Activated naive CD4-positive, alpha-beta T cell treated with anti-CD3 and anti-CD28 coated beads, Interleukin-2, amount 50 U/mL, for 24 hours (primary cell): Measurements from ENCODE around the gene DTNA.
A peak's percentile ranks its signal among the peaks of the same experiment; 100 is the strongest.
"Not testable (repeated sequence)": the region's sequence is repeated elsewhere in the genome, so short reads cannot be mapped to it uniquely, and the experiment has no call there.

Source experiments
- H3K27ac Mint-ChIP-seq: one replicate; pipeline ENCODE4 v1.8.0; 2021; ENCODE audit warnings: mild to moderate bottlenecking, mixed read lengths
- H3K27me3 Mint-ChIP-seq: one replicate; pipeline ENCODE4 v1.8.0; 2021; ENCODE audit warnings: mixed read lengths
- H3K36me3 Mint-ChIP-seq: one replicate; pipeline ENCODE4 v1.8.0; 2021; ENCODE audit warnings: mixed read lengths
- H3K4me1 Mint-ChIP-seq: one replicate; pipeline ENCODE4 v1.8.0; 2021; ENCODE audit warnings: mixed read lengths
- H3K4me3 Mint-ChIP-seq: one replicate; pipeline ENCODE4 v1.8.0; 2021; ENCODE audit warnings: mild to moderate bottlenecking, mixed read lengths
- H3K9me3 Mint-ChIP-seq: one replicate; pipeline ENCODE4 v1.8.0; 2021; ENCODE audit warnings: mixed read lengths

DTNA gene

DNA sequence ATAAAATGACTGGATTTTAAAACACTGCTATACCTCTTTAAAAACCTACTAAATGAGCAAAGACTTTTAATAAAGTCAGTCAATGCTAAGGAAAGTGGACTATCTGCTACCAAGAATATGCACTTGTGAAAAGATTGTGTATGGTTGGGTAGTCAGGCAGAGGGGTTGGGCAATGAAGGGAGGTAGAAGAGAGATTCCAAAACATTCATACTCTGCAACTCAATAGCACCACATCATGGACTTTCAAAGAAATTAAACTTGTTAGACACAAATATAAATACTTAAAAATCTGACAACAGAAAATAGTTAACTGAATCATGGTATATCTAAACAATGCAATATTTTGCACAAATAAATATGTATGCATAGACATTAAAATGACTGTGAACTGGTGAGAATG, 191.2 kb downstream of the DTNA start:
- Mint-ChIP-seq H3K9me3 (no peaks in the 10 kb centered on the region), H3K36me3 (no peaks in the 10 kb centered on the region), H3K4me3 (no peak overlapping the region), H3K27ac (no peak overlapping the region), H3K4me1 (no peaks in the 10 kb centered on the region), H3K27me3 (no peaks in the 10 kb centered on the region)

DNA sequence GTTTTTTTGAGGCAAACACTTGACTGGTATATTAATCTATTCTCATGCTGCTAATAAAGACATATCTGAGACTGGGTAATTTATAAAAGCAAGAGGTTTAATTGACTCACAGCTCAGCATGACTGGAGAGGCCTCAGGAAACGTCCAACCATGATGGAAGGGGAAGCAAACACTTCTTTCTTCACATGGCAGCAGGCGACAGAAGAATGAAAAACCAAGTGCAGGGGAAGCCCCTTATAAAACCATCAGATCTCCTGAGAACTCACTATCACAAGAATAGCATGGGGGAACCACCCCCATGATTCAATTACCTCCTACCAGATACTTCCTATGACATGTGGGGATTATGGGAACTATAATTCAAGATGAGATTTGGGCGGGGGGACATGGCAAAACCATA, 194.9 kb downstream of the DTNA start:
- Mint-ChIP-seq H3K9me3 (peaks cover 6% of the 10 kb centered on the region), H3K4me3 (no peak overlapping the region), H3K27me3 (no peaks in the 10 kb centered on the region), H3K27ac (no peak overlapping the region), H3K4me1 (peaks cover 8% of the 10 kb centered on the region), H3K36me3 (peaks cover 2% of the 10 kb centered on the region)

DNA sequence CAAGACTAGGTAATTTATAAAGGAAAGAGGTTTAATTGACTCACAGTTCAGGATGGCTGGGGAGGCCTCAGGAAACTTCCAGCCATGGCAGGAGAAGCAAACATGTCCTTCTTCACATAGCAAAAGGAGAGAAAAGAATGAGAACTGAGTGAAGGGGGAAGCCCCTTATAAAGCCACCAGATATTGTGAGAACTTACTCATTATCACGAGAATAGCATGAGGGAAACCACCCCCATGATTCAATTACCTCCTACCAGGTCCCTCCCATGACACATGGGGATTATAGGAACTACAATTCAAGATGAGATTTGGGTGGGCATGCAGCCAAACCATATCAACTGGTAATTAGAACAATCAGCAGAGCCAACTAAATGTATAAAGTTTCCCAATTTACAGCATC, 196.9 kb downstream of the DTNA start:
- H3K27ac Mint-ChIP-seq: peak overlapping the region; percentile 24
- H3K9me3 Mint-ChIP-seq, H3K36me3 Mint-ChIP-seq, H3K4me3 Mint-ChIP-seq, H3K4me1 Mint-ChIP-seq, H3K27me3 Mint-ChIP-seq: not testable (repeated sequence)

DNA sequence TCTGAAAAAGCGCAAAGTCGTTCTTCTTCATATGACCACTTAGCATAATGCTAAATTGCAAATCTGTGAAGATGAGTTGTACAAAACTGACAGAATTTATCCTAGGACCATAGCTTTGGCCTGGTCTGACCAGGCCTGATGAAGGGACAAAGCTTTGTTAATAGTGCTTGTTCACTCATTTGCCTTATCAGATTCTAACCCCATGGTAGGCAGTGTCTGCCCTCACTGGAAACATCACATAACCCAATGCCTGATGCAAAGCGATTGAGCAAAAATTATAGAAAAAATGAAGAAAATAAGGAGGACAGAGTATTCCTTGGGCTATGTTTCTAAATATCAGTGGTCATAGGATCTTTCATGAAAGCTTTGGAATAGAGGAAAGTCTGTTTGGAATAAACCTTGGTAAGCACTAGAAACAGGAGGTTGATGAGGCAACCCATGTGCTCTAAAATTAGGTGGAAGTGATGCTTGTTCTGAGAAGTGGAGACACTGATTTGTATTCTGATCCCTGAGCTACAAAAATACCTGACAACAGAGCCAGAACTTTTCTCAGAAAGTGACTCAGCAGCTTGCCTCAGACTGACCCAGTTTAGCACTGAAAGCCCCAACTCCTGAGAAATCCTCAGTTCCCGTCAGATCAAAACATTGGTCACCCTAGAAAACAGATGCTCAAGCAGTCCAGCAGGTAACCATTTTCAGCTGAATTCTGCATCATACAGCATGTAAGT, 199.7 kb downstream of the DTNA start:
- Mint-ChIP-seq H3K27ac (no peak overlapping the region), H3K36me3 (peaks cover 2% of the 10 kb centered on the region), H3K4me1 (peaks cover 8% of the 10 kb centered on the region), H3K27me3 (no peaks in the 10 kb centered on the region), H3K4me3 (no peak overlapping the region), H3K9me3 (peaks cover 6% of the 10 kb centered on the region)

DNA sequence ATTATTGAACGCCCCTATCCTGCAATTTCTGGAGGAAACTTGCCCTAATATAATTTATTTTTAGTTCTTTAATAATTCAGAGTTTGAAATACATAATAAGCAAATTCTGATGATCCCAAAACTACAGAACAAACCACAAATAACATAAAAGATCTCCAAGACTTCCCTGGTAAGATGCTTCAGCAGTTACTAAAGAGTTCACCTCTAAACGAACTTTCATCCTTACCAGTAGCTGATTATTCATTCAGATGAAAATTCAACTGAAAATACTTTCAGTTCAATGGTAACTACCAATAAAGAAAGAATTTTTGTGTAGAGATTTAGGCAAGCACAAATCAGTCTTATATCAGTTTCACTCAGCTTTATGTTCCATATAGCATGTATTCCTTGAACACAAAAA, 201.0 kb downstream of the DTNA start:
- no peak overlapping the region for H3K27ac Mint-ChIP-seq
- no peaks in the 10 kb centered on the region for H3K27me3 Mint-ChIP-seq
- no peak overlapping the region for H3K4me3 Mint-ChIP-seq
- peaks cover 6% of the 10 kb centered on the region for H3K9me3 Mint-ChIP-seq
- peaks cover 2% of the 10 kb centered on the region for H3K36me3 Mint-ChIP-seq
- peaks cover 8% of the 10 kb centered on the region for H3K4me1 Mint-ChIP-seq

DNA sequence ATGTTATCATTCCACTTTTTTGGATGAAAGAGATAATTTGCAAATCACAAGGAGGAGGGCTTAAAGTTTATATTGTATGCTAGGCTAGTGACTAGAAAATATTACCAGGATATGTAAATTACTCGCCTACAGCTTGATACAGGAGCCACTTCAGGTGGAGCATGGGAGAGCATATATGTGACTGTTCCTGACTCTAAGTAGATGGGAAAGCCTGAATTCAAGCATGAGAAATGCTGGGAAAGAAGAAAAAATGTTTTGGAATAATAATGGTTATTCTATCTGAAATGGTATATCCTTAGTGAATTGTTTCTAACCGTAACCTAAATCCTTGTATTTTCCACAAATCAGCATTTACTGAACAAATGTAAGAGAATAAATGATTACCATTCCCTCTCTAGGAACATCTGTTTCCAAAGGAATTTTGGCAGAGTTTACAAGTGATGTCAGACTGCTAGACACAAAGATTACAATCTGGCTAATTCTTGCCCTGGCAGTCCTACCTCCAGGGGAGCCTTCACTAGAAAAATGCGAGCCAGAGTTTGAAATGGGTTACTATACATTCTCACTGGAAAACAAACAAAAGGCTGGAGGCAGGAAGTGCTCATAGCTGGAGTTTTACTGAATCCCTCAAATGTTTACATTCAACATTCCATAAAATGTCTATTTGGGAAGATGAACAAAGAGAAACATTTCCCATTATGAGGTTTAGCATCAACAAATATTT, 201.7 kb downstream of the DTNA start:
- Mint-ChIP-seq H3K36me3 (no peaks in the 10 kb centered on the region), H3K27ac (no peak overlapping the region), H3K4me1 (peaks cover 4% of the 10 kb centered on the region), H3K9me3 (peaks cover 1% of the 10 kb centered on the region), H3K27me3 (no peaks in the 10 kb centered on the region), H3K4me3 (no peak overlapping the region)

DNA sequence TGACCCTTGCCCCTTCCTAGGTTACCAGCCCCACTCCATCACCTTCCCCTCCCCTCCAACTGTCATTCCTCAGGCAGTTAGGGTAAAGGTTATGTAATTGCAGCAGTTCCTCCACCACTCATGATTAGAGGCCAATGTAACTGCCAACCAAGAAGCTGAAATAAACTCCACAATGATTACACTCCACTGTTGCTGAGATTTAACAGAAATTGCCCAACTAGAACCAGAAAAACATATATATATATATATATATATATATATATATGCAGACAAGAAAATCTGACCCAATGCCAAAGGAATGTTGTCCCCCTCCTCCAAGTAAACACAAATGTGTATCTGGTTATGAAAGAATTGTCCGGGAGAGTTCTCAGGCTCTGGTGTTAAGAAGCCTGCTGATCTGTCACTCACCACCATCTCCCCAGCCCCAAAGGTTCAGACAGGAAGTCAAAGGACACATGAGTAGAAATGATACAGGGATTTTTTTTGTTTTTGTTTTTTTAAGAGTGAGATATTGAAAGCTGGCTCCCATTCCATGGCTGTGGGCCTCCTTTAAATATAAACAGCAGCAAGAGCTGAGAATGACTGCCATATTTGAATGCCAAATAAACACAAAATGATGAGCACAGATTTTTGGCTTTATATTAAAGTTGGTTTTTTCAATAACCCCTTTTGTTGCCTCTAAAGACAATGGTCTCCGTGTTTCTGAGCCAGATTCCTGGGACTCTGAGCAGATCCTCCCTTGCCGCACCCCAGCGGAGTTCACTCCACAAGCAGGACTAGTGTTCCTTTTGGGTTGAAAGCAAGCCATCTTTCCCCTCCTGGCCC, 204.0 kb downstream of the DTNA start:
- H3K4me1 Mint-ChIP-seq: no peaks in the 10 kb centered on the region
- no peaks in the 10 kb centered on the region for H3K9me3 Mint-ChIP-seq
- no peak overlapping the region for H3K4me3 Mint-ChIP-seq
- no peaks in the 10 kb centered on the region for H3K36me3 Mint-ChIP-seq
- no peaks in the 10 kb centered on the region for H3K27me3 Mint-ChIP-seq
- no peak overlapping the region for H3K27ac Mint-ChIP-seq

DNA sequence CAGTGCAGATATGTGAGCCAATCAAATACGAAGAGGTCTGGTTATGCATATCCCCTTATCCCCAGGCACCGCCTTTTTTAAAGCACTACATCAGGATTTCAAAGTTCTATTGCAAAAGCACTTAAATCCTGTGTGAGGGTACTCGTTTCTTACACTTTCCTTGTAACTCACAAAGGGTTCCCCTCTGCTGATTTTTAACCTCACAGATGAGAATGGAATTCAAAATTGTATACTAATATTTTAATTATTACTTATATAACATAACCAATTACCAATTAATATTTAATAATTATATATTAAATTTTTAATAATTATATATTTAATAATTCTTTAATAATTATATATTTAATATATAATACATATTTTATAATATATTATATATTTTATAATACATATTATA, 204.9 kb downstream of the DTNA start:
- H3K4me3 Mint-ChIP-seq: no peak overlapping the region
- no peak overlapping the region for H3K27ac Mint-ChIP-seq
- H3K4me1 Mint-ChIP-seq: no peaks in the 10 kb centered on the region
- no peaks in the 10 kb centered on the region for H3K9me3 Mint-ChIP-seq
- peaks cover 4% of the 10 kb centered on the region for H3K27me3 Mint-ChIP-seq
- no peaks in the 10 kb centered on the region for H3K36me3 Mint-ChIP-seq

DNA sequence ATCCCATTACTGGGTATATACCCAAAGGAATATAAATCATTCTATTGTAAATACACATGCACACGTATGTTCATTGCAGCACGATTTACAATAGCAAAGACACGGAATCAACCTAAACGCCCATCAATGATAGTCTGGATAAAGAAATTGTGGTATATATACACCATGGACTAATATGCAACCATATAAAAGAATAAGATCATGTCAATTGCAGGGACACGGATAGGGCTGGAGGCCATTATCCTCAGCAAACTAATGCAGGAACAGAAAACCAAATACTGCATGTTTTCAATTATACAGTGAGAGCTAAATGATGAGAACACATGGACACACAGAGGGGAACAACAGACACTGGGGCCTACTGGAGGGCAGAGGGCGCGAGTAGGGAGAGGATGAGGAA, 206.4 kb downstream of the DTNA start:
- not testable (repeated sequence) for H3K4me1 Mint-ChIP-seq, H3K4me3 Mint-ChIP-seq, H3K27ac Mint-ChIP-seq, H3K9me3 Mint-ChIP-seq, H3K27me3 Mint-ChIP-seq, H3K36me3 Mint-ChIP-seq

DNA sequence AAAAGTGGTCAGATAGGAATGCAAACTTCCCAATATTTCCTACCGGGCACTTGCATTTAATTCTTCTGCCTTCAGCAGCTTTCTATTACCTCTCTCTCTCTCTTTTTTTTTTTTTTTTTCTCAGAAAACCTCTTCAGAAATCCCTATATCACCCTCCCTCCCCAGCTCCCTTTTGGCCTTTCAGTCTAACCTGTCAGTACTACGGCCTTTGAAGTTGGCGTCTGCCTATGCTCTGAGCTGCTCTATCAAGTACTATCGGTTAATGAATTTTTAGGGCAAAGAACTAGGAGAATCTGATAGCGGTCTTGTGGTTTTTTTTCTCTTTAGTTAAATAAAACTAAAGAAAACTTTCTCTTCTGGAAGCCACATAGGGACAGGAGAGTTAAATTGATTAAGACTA, 208.8 kb downstream of the DTNA start:
- peaks cover 13% of the 10 kb centered on the region for H3K27me3 Mint-ChIP-seq
- H3K27ac Mint-ChIP-seq: no peak overlapping the region
- no peaks in the 10 kb centered on the region for H3K4me1 Mint-ChIP-seq
- no peak overlapping the region for H3K4me3 Mint-ChIP-seq
- H3K36me3 Mint-ChIP-seq: no peaks in the 10 kb centered on the region
- H3K9me3 Mint-ChIP-seq: no peaks in the 10 kb centered on the region

DNA sequence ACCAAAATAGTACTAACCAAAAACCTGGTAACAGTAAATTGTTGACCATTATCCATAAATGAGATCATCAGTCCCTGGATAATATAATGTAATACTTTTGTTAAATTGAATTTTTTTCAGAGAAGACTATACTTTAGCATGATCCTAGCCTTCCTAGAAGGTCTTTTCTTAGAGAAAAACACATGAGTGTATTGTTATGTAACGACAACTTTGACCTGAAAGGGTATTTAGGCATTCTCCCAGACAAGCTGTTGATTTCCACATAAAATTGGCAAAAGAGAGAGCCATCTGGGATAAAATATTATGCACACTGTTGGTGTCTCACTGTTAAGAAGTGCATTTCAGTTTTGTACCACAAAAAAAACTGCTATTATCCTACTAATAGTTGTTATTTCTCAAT, 211.1 kb downstream of the DTNA start:
- no peak overlapping the region for H3K4me3 Mint-ChIP-seq
- H3K27ac Mint-ChIP-seq: no peak overlapping the region
- H3K36me3 Mint-ChIP-seq: peaks cover 3% of the 10 kb centered on the region
- H3K4me1 Mint-ChIP-seq: no peaks in the 10 kb centered on the region
- H3K9me3 Mint-ChIP-seq: no peaks in the 10 kb centered on the region
- H3K27me3 Mint-ChIP-seq: peaks cover 13% of the 10 kb centered on the region

DNA sequence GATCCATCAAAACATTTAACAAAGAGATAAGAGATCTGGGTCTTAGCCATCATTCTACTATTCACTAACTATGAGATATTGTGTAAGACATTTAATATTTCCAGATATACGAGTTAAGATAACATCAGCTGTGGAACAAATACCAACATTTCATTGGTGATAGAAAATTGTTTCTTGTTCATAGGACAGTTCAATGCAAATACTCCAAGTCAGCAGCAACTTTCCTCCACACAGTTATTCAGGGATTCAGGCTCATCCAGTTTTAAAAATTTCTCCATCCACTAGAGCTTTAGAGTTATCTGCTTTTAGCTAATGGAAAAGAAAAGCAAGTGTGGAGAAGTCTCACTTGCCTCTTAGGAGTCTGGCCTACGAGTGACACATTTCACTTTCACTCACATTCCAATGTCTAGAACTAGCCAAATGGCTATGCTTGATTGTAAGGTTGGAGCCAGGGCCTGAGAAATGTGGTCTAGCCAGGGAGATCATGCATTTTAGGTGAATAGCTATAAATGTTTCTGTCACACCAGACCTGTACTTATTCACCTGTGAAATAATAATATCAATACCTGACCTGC, 211.8 kb downstream of the DTNA start:
- H3K4me3 Mint-ChIP-seq: no peak overlapping the region
- H3K4me1 Mint-ChIP-seq: no peaks in the 10 kb centered on the region
- H3K27ac Mint-ChIP-seq: no peak overlapping the region
- no peaks in the 10 kb centered on the region for H3K9me3 Mint-ChIP-seq
- H3K27me3 Mint-ChIP-seq: peaks cover 13% of the 10 kb centered on the region
- peaks cover 3% of the 10 kb centered on the region for H3K36me3 Mint-ChIP-seq

DNA sequence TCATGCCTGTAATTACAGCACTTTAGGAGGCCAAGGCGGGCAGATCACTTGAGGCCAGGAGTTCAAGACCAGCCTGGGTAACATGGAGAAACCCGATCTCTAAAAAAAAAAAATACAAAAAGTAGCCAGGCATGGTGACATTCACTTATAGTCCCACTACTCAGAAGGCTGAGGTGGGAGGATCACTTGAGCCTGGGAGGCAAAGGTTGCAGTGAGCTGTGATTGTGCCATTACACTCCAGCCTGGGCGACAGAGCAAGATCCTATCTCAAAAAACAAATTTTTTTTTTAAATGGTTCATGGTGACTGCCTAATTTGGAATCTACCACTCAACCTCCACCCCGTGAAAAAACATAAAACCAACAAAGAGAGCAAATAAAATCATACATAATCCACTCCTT, 212.5 kb downstream of the DTNA start:
- peaks cover 13% of the 10 kb centered on the region for H3K27me3 Mint-ChIP-seq
- H3K27ac Mint-ChIP-seq, H3K36me3 Mint-ChIP-seq, H3K9me3 Mint-ChIP-seq, H3K4me1 Mint-ChIP-seq, H3K4me3 Mint-ChIP-seq: not testable (repeated sequence)

DNA sequence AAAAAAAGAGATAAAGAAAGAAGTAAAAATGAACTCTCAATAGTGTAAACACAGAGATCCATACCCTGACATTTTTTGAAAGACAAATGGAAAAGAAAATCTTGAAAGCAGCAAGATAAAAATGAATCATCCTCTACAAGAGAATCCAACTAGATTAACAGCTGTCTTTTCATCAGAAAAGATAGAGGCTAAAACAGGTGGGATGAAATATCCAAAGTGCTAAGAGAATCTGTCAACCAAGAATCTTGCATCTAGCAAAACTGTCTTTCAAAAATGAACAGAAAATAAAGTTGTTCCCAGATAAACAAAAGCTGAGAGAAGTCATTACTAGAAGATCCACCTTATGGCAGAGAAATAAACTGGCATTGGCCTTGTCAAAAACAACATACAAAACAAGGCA, 213.8 kb downstream of the DTNA start:
- Mint-ChIP-seq H3K4me3 (no peak overlapping the region), H3K36me3 (peaks cover 3% of the 10 kb centered on the region), H3K27me3 (peaks cover 13% of the 10 kb centered on the region), H3K9me3 (no peaks in the 10 kb centered on the region), H3K4me1 (no peaks in the 10 kb centered on the region), H3K27ac (no peak overlapping the region)

DNA sequence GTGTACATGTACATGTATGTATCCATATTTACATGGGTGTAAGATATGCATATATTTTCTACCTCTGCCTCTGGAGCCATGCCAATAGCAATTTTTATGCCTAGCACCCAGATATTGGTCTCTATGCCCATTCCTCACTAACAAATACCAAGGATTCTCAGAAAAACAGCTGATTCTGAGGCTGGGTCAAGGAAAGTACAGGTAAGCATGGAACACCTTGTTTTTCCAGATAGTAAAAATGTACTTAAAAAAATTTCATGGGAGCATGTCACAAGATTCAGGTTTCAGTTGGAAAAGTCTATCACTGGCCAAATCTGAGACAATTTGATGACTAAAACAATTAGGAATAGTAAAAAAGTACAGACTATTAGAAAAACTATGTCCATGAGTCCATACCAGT, 216.6 kb downstream of the DTNA start:
- H3K27me3 Mint-ChIP-seq: peaks cover 9% of the 10 kb centered on the region
- peaks cover 3% of the 10 kb centered on the region for H3K36me3 Mint-ChIP-seq
- no peaks in the 10 kb centered on the region for H3K9me3 Mint-ChIP-seq
- H3K4me3 Mint-ChIP-seq: no peak overlapping the region
- no peak overlapping the region for H3K27ac Mint-ChIP-seq
- H3K4me1 Mint-ChIP-seq: no peaks in the 10 kb centered on the region
